GM21529 (cell line): ENCODE results near the gene TNRC18.

Experiments
- ATAC-seq: cut with Tn5 transposase; IDR thresholded peaks from one replicate; pipeline ENCODE4 v1.9.1; 2021; ENCODE audit not compliant: unreplicated experiment

TNRC18 gene

GRCh38 chr7:5354460-5355232 lies 69.0 kb downstream of the TNRC18 start:
- no peak for ATAC-seq

GRCh38 chr7:5352440-5353010 lies 71.1 kb downstream of the TNRC18 start:
- ATAC-seq: no peak

DNA sequence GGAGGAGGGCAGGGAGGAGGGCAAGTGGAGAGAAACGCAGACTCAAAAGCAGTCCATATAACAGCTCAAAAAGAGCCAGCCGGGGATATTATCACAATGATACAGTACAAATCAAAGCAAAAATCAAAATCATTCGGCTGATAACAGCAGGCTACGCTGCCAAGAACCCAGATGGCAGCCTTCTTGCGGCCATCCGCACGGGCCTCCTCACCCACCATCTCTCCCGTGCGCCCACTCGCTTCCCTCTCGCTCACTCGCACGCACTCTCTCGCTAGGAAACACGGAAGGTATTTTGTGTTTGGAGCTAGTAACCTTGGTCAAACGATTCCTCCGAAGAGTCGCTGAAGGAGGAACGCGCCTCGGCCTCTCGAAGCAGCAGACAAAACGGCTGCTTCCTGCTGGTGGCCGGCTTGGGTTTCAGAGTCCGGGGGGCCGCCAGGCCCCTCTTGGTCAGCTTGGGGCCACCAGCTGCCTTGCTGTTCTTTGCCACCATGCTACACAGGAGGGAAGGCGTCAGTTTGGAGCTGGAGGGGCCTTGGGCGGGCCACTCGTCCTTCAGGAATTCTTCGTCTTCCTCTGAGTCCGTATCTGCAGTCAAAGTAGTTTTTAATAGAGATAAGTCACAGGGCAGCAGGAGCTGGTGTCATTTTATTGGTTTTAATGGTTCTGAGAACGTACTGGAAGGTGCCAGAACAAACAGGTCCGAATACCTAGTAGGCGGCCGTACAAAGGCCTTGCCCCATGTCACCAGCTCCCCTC lies 71.9 kb downstream of the TNRC18 start:
- ATAC-seq: no peak

GRCh38 chr7:5350600-5351385 lies 72.8 kb downstream of the TNRC18 start:
- no peak for ATAC-seq

- no peak for ATAC-seq
Observed at GRCh38 chr7:5350174-5350463, 73.5 kb downstream of the TNRC18 start.

- no peak for ATAC-seq
Observed at GRCh38 chr7:5349437-5350173, 74.0 kb downstream of the TNRC18 start.

DNA sequence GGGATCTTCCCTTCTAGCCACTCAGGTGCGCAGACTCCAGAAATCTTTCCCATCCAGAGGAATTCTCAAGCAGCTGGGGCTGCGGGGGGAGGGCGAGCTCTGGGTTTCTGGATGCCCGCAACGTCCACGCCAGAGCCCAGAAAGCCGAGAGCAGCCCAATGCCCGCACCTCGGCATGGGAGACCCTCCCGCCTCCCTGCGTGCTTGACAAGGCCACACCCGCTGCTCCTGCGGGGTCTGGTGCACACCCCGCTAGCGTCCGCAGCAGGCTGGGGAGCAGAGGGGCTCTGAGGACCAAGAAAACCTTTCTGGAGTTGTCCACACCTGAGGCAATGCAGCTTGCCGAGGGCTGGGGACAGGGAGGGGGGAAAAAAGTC lies 74.6 kb downstream of the TNRC18 start:
- no peak for ATAC-seq

- no peak for ATAC-seq
Observed at GRCh38 chr7:5348134-5349004, 75.3 kb downstream of the TNRC18 start.

DNA sequence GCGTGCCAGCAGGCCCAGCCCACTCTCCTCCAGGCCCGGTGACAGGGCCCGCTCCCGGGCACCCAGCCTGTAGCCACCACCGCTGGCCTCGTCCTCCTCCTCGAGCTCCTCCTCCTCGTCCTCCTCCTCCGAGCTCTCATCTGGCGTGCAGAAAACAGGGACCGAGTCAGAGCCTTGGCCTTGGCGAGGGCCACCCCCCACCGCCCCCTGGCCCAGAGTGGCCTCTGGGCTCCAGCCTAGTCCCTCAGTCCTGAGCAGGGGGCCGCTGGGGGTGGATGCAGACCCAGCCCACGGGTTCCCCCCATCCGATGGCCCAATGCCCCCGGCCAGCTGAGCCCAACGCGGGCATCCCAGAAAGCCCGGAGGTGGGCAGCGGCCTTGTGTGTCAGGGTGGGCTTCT lies 78.0 kb downstream of the TNRC18 start:
- no peak for ATAC-seq

GRCh38 chr7:5345171-5345570 lies 78.5 kb downstream of the TNRC18 start:
- no peak for ATAC-seq

- no peak for ATAC-seq
Observed at GRCh38 chr7:5344342-5344741, 79.3 kb downstream of the TNRC18 start.

DNA sequence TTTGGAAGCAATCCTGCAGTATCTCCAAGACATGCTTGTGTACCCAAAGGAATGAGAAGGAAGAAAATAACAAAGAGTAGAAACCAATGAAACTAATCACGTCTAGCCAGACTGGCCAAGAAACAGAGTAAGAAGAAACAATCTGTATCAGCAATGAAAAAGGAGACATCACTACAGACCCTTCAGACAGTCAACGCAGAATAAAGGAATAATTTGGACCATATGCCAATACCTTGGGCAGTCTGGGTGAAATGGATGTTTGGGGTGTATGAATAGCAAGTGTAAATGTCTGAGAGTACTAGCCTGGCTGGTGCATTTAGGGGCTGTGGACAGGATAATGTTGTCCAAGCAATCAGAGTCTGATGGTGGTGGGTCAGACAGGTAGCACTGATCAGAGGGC lies 79.8 kb downstream of the TNRC18 start:
- ATAC-seq: no peak

DNA sequence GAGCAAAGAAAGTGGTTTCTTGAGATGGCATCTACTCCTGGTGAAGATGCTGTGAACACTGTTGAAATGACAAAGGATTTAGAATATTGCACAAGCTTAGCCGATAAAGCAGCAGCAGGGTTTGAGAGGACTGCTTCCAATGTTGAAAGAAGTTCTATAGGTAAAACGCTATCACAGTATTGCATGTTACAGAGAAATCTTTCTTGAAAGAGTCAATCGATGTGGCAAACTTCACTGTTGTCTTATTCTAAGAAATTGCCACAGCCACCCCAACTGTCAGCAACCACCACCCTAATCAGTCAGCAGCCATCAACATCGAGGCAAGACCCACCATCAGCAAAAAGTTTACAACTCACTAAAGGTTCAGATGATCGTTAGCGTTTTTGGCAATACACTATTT lies 81.0 kb downstream of the TNRC18 start:
- ATAC-seq: no peak

DNA sequence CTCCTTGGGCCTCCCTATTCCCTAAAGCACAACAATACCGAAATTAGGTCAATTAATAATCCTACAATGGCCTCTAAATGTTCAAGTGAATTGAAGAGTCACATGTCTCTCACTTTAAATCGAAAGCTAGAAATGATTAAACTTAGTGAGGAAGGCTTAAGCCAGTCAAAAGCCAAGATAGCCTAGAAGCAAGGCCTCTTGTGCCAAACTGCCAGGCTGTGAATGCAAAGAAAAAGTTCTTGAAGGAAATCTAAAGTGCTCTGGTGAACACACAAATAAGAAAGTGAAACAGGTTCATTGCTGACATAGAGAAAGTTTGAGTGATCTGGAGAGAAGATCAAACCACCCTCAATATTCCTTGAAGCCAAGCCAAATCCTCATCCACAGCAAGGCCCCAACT lies 83.7 kb downstream of the TNRC18 start:
- no peak for ATAC-seq

DNA sequence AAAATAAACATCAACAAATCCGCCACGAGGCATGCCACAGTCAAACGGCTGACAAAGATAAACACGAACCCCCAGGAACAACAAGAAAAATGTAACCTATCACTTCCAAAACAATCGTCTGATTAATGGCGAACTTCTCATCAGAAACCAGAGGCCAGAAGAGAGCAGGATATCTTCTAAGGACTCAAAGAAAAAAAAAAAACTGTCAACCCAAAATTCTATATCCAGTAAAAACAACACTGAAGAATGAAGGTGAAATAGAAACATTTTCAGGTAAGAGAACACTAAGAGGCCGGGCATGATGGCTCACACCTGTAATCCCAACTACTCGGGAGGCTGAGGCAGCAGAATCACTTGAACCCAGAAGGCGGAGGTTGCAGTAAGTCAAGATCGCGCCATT lies 86.6 kb downstream of the TNRC18 start:
- ATAC-seq: no peak

- no peak for ATAC-seq
Observed at GRCh38 chr7:5334671-5335070, 89.0 kb downstream of the TNRC18 start.

GRCh38 chr7:5333121-5334045 lies 90.3 kb downstream of the TNRC18 start:
- ATAC-seq: no peak

DNA sequence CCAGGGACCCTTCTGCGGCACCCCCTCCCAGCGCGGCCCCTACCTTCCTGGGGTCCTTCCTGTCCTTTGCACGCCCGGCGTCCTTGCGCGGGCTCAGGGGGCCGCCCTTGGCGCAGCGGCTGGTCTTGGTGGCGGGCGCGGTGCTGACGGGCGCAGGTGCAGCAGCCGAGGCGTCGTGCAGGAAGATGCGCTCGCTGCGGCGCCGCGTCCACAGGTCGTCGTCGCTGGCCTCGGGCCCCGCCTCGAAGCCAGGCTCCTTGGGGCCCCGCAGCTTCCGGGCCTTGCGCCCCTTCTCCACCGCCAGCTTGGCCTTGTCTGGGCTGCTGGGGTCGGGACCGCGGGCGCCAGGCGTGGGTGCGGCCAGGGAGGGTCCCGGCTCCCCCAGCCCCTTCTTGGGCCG lies 91.1 kb downstream of the TNRC18 start:
- ATAC-seq: no peak

DNA sequence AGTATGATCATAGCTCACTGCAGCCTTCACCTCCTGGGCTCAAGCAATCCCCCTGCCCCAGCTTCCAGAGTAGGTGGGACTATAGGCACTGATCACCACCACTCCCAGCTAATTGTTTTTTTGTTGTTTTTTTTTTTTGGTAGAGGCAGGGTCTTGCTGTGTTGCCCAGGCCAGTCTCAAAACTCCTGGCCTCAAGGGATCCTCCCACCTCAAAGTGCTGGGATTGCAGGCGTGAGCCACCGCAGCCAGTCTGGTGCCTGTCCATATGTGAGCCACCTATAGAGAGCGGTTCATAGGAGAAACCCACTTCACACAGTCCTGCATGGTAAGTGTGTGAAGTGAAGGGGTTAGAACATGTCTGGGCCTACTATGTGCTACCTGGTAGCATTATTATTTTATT lies 93.3 kb downstream of the TNRC18 start:
- no peak for ATAC-seq
